Stomach (tissue), 9 donors: ENCODE results near the gene MALRD1. TPM values are rescaled to one million over a fixed set of nuclear protein-coding genes. Genes with fewer than 3 reads are reported as not detected.
A peak's percentile ranks its signal among the peaks of the same experiment; 100 is the strongest.

ENCODE experiments used
- DNase-seq, 2 donors: peaks; one replicate each; pipeline versions ENCODE4 v3.0.0 to v3.0.0-alpha.2; 2013 to 2019
- H3K27ac ChIP-seq, 5 donors: fragments of 200-600 bp in 4 of 5; sonication (generic) in 4 of 5; one replicate each; pipeline ENCODE4 v1.5.1; 2013 to 2019; ENCODE audit warnings: mild to moderate bottlenecking in 1 of 5, moderate library complexity in 1 of 5
- H3K27me3 ChIP-seq, 3 donors: fragments of 200-600 bp; sonication (generic); one replicate each; pipeline ENCODE4 v1.5.1; 2017 to 2019; ENCODE audit warnings: mixed run types in 1 of 3
- H3K36me3 ChIP-seq, 4 donors: fragments of 200-600 bp; sonication (generic); 1 replicate in 3 of 4; 2 replicates in 1 of 4; pipeline ENCODE4 v1.5.1; 2016 to 2019
- H3K4me1 ChIP-seq, 4 donors: fragments of 200-600 bp; sonication (generic); one replicate each; pipeline ENCODE4 v1.5.1; 2016 to 2019
- H3K4me3 ChIP-seq, 4 donors: fragments of 200-600 bp; sonication (generic) in 3 of 4; one replicate each; pipeline ENCODE4 v1.5.1; 2016 to 2019; ENCODE audit warnings: mild to moderate bottlenecking in 1 of 4
- H3K9me3 ChIP-seq, 4 donors: fragments of 200-600 bp; sonication (generic); one replicate each; pipeline ENCODE4 v1.5.1; 2016 to 2019
- EP300 ChIP-seq: sonication (generic); formaldehyde crosslinking; IDR thresholded peaks from one replicate; pipeline ENCODE4 v1.6.1; 2017; ENCODE audit warnings: antibody characterized with exemption
- POLR2A ChIP-seq, 4 donors: fragments of 450-650 bp; IDR thresholded peaks; one replicate each; pipeline ENCODE4 v1.6.1; 2016; ENCODE audit warnings: antibody characterized with exemption in 4 of 4, control low read depth in 2 of 4, mild to moderate bottlenecking in 1 of 4, moderate library complexity in 1 of 4
- POLR2AphosphoS5 ChIP-seq, 3 donors: sonication (generic); formaldehyde crosslinking; IDR thresholded peaks; one replicate each; pipeline ENCODE4 v1.6.1; 2016; ENCODE audit warnings: antibody characterized with exemption in 3 of 3
- WGBS, 5 donors: extraction: QIAGEN DNeasy Blood & Tissue Kit in 3 of 5; methylation state at CpG; one replicate each; pipeline versions ENCODE4 v1.1.5 to v1.1.7; 2013 to 2018; 5-methylcytosine and 5-hydroxymethylcytosine counted together
- intact Hi-C: fragments of 100-400 bp; cut with DNase I; formaldehyde crosslinking; loops from one replicate; pipeline ENCODE4 v1.15.1; 2023; ENCODE audit warnings: low total_unique reads
- polyA plus RNA-seq, 3 donors: library from polyadenylated mRNA; stranded (reverse); fragments of 200-250 nt; gene quantifications; one replicate each; pipeline ENCODE4 v1.2.3, GENCODE V29; 2013
- total RNA-seq, 5 donors: library from RNA; depleted of rRNA; stranded (reverse); fragments of >200 nt; gene quantifications; one replicate each; pipeline versions ENCODE4 v1.1.0 to v1.2.3, GENCODE V29; 2014 to 2016
- TF ChIP-seq, protein P1 (sequence below), 7 experiments: fragments of 450-650 bp in 4 of 7; fragments of 200-600 bp in 3 of 7; sonication (generic) in 3 of 7; IDR thresholded peaks; one replicate each; pipeline ENCODE4 v1.5.1; 2016 to 2019; ENCODE audit warnings: antibody characterized with exemption in 7 of 7, control low read depth in 2 of 7, mild to moderate bottlenecking in 1 of 7
- donor health status: healthy with polysubstance abuse.
- donor health status: Bipolar disorder and iron deficiency.
- donor health status: healthy.

Gene MALRD1
- total and polyA plus RNA-seq, 8 donors, result 0.10 to 9.7 (median 0.94) TPM; not detected in 2

DNA sequence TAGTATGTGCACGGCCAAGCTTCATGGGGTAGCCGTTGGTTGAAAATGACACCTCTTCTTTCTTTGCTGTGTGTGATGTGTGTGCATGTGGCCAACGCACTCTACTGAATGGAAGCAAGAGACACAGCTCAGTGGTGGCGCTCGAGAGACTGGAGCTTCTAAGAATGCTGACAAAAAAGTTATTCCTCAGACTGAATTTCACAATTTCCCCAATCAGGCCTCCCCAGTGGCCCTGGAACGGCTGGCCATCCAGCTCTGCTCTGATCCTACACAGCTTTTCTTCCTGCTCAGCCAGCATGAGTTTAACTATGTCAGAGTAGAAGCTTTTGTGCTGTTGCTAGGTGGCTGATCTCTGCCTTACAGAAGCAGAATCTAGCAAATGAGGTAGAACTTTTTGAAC, 581.0 kb downstream of the MALRD1 start:
- WGBS, 5 donors, result 26 to 44% (median 40%) methylated on average over 6 of the region's 6 CpGs
- H3K4me1 ChIP-seq, result no peaks in the 10 kb centered on the region
- no peaks in the 10 kb centered on the region for H3K36me3 ChIP-seq
- no peaks in the 10 kb centered on the region for H3K27me3 ChIP-seq
- H3K27ac ChIP-seq, result peak overlapping the region in 2 of 5 donors; percentile 17 to 22
- TF ChIP-seq POLR2A (IDR thresholded peaks at IDR 0.05) (no peak), POLR2AphosphoS5 (IDR thresholded peaks at IDR 0.05) (peak in 1 of 3 donors; percentile 14)
- no peaks in the 10 kb centered on the region for H3K9me3 ChIP-seq
- no peak overlapping the region for H3K4me3 ChIP-seq
- intact Hi-C loops, result no loop called here
- peak; percentile 27 to 79 for DNase-seq

DNA sequence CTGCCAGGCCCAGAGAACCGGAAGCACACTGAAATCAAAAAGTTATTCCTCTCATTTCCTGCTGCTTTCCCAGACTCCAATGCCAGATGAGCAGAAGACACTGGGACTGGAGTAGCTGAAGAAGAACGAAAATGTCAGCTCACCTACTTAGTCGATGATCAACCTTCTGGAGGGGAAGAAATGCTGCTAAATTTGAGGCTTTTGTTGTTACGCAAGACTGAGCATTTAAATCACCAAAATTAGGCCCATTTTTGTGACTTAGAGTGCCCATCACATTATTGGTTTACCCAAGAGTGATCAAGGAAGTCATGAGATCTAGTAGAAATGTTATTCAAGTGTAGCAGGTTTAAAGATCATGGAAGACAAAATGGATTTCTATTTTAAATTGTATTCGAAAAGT, 585.6 kb downstream of the MALRD1 start:
- intact Hi-C loops, result no loop called here
- no peaks in the 10 kb centered on the region for H3K27me3 ChIP-seq
- no peak overlapping the region for H3K27ac ChIP-seq
- peaks cover 0 to 6% (median 0%) of the 10 kb centered on the region in 4 donors for H3K9me3 ChIP-seq
- H3K4me3 ChIP-seq, result no peak overlapping the region
- WGBS, 5 donors, result 80 to 89% (median 85%) methylated on average over 5 of the region's 5 CpGs
- DNase-seq, result no peak
- peaks cover 0 to 10% (median 0%) of the 10 kb centered on the region in 4 donors for H3K4me1 ChIP-seq
- no peaks in the 10 kb centered on the region for H3K36me3 ChIP-seq
- TF ChIP-seq, protein P1, sequence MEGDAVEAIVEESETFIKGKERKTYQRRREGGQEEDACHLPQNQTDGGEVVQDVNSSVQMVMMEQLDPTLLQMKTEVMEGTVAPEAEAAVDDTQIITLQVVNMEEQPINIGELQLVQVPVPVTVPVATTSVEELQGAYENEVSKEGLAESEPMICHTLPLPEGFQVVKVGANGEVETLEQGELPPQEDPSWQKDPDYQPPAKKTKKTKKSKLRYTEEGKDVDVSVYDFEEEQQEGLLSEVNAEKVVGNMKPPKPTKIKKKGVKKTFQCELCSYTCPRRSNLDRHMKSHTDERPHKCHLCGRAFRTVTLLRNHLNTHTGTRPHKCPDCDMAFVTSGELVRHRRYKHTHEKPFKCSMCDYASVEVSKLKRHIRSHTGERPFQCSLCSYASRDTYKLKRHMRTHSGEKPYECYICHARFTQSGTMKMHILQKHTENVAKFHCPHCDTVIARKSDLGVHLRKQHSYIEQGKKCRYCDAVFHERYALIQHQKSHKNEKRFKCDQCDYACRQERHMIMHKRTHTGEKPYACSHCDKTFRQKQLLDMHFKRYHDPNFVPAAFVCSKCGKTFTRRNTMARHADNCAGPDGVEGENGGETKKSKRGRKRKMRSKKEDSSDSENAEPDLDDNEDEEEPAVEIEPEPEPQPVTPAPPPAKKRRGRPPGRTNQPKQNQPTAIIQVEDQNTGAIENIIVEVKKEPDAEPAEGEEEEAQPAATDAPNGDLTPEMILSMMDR (IDR thresholded peaks at IDR 0.05), result no peak
- no peak for TF ChIP-seq POLR2A (IDR thresholded peaks at IDR 0.05)
- TF ChIP-seq POLR2AphosphoS5 (IDR thresholded peaks at IDR 0.05), result no peak
- TF ChIP-seq EP300, result no peak

GRCh38 chr10:19638182-19638895, 589.7 kb downstream of the MALRD1 start:
- peak overlapping the region; percentile 14 to 38 (median 25) for H3K4me3 ChIP-seq
- intact Hi-C loops, result no loop called here
- H3K4me1 ChIP-seq, result peaks cover 0 to 10% (median 0%) of the 10 kb centered on the region in 4 donors
- peak overlapping the region in 4 of 5 donors; percentile 34 to 72 (median 58) for H3K27ac ChIP-seq
- 28 to 49% (median 38%) methylated on average over 1 of the region's 1 CpG for WGBS, 5 donors
- peak in 1 of 2 donors; percentile 66 for DNase-seq
- no peaks in the 10 kb centered on the region for H3K27me3 ChIP-seq
- H3K9me3 ChIP-seq, result peaks cover 0 to 11% (median 0%) of the 10 kb centered on the region in 4 donors
- no peaks in the 10 kb centered on the region for H3K36me3 ChIP-seq
- TF ChIP-seq POLR2AphosphoS5 (IDR thresholded peaks at IDR 0.05) (peak in 1 of 3 donors; percentile 41), EP300 (no peak)

DNA sequence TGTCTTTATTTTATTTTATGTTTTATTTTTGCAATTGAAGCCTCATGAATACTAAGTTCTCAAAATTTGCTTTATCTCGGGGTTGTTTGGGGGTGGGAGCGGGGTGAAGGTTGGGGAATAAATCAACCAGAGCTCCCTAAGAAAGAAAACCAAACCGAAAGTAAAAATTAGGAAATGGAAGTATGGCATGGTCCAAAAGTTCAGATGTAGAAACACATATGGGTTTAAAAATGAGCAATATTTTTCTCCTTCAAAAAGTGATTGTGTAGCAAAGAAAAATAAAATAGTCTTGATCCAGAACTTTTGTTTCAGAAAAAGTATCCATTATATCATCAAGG, 590.3 kb downstream of the MALRD1 start:
- peaks cover 0 to 10% (median 0%) of the 10 kb centered on the region in 4 donors for H3K4me1 ChIP-seq
- DNase-seq, result no peak
- WGBS, 5 donors, result 46 to 61% (median 58%) methylated on average over 3 of the region's 3 CpGs
- TF ChIP-seq EP300 (no peak), POLR2AphosphoS5 (IDR thresholded peaks at IDR 0.05) (no peak), POLR2A (IDR thresholded peaks at IDR 0.05) (no peak)
- TF ChIP-seq, protein P1 (IDR thresholded peaks at IDR 0.05), result no peak
- H3K27ac ChIP-seq, result peak overlapping the region in 4 of 5 donors; percentile 34 to 72 (median 58)
- H3K9me3 ChIP-seq, result peaks cover 0 to 11% (median 0%) of the 10 kb centered on the region in 4 donors
- H3K4me3 ChIP-seq, result peak overlapping the region; percentile 14 to 38 (median 25)
- no peaks in the 10 kb centered on the region for H3K27me3 ChIP-seq
- H3K36me3 ChIP-seq, result no peaks in the 10 kb centered on the region
- intact Hi-C loops, result no loop called here

DNA sequence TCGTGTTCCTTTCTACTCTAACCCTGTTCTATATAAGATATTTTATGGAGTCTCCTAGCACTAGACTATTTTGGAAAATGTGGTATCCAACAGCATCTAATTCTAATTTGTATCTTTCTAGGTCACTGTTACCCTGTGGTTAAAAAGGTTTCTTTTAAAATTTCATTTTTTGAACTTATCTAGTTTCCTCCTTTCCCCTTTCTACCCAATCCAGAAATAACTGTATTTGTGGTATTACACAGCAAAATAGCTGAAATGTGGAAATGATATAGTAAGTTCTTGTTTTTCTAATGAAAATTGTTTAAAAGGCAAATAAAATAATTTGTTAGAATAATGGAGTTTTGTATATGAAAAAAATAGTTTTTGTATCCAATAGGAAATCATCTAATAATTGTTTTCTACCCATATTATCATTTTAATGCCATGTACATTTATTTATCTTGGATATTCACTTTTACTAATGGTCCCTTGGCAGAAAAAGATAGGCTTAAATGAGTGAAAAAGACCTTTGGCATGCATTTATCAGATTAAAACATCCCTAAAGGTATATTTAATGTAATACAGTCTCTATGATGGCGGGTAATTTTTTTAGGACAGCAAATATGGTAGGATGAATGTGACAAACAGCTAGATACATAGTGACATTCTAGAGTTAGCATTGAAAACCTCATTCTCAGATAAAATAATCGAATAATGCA, 592.1 kb downstream of the MALRD1 start:
- no peak for TF ChIP-seq POLR2A (IDR thresholded peaks at IDR 0.05)
- TF ChIP-seq, protein P1 (IDR thresholded peaks at IDR 0.05), result no peak
- no peak for TF ChIP-seq EP300
- TF ChIP-seq POLR2AphosphoS5 (IDR thresholded peaks at IDR 0.05), result no peak
- no peak for DNase-seq
- H3K27ac ChIP-seq, result no peak overlapping the region
- WGBS, 5 donors, result 68 to 85% (median 75%) methylated on average over 3 of the region's 3 CpGs
- no peaks in the 10 kb centered on the region for H3K27me3 ChIP-seq
- no peaks in the 10 kb centered on the region for H3K36me3 ChIP-seq
- intact Hi-C loops, result no loop called here
- H3K4me3 ChIP-seq, result no peak overlapping the region
- H3K4me1 ChIP-seq, result peaks cover 0 to 10% (median 0%) of the 10 kb centered on the region in 4 donors
- H3K9me3 ChIP-seq, result peaks cover 0 to 11% (median 0%) of the 10 kb centered on the region in 4 donors
